ENCODE measurements around the gene LIPJ.

DNA sequence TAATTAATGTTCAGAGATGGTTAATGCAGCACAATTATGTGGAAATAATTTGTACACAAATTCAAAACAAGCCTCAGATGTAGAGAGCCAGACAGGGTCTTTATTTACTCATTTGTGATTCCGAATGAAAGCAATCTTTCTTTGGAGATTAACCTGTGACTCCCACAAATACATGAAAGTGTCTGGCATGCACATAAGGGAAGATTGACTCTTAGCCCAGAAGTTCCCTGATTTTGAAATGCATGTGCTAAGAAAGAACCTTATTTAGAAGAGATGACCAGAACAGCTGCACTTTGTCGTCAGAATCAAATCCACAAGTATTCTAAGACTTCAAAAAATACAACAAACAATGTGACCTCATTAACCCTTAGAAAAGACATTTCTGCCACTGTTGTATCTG lies 48.5 kb upstream of the LIPJ start:
- TF ChIP-seq POLR2A (IDR thresholded peaks at IDR 0.05; ENCODE audit: low read length) (no peak), GATA1 (IDR thresholded peaks at IDR 0.05; ENCODE audit: low read depth, low read length) (no peak)

Data from erythroblast (primary cell).